GM19328 (cell line): ENCODE results near the gene PLPP4.

Experiments
- ATAC-seq: cut with Tn5 transposase; IDR thresholded peaks from one replicate; pipeline ENCODE4 v1.9.1; 2021; ENCODE audit warnings: mild to moderate bottlenecking, moderate library complexity; ENCODE audit not compliant: unreplicated experiment

Gene PLPP4

DNA sequence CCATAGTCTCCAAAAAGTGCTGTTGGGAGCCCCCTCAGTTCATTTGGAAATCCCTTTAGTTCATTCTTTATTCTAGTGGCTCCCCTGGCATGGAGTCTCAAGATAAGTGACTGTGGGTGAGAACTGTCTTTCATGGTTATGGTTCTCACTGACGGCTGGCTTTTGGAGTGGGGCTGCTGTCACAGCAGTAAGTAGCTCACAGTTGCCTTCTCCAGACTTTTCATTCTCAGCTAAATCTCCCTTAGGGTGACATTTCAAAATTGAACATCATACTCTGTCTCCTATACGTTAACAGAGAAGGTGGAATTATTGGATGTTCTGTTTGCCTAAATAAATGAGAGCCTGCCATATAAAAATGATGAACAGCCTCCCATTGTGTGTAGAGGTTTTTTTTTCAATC is 58.7 kb downstream of the PLPP4 start:
- no peak for ATAC-seq

DNA sequence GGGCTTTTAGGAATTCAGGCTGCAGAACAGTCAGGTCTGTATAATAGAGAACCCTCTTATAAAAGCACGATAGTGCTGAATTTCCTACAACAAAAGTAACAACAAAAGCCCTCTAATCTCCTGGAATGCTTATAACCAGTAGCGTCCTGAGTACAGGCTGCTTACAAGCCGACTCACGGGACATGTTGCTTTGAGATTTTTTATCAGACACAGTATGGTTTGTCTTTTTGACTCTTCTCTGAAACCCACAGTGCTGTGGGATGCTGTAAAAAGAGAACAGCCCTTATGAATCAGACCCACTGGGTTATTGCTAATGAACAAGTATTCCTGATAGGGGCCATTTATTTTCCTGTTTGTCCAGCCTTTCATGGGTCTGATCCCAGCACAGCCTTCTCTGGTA is 59.4 kb downstream of the PLPP4 start:
- no peak for ATAC-seq

DNA sequence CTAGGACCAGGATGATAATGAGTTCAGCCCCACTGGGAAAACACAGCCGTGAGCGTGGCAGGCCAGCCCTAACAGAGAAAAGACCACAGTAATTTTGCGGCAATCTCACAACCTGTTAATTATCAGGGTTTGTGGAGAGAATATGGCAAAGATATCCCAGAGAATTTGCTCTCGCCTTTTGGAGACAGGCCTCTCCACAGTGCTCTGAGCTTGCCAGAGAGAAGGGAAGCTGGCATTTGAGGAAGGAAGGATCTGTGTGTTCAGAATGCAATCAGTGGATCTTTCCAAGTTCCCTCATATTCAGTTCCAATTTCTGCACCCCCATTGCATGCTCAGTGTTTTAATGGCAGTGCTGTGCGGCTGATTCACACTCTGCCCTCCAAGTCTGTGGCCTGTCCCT is 60.2 kb downstream of the PLPP4 start:
- ATAC-seq, result no peak

DNA sequence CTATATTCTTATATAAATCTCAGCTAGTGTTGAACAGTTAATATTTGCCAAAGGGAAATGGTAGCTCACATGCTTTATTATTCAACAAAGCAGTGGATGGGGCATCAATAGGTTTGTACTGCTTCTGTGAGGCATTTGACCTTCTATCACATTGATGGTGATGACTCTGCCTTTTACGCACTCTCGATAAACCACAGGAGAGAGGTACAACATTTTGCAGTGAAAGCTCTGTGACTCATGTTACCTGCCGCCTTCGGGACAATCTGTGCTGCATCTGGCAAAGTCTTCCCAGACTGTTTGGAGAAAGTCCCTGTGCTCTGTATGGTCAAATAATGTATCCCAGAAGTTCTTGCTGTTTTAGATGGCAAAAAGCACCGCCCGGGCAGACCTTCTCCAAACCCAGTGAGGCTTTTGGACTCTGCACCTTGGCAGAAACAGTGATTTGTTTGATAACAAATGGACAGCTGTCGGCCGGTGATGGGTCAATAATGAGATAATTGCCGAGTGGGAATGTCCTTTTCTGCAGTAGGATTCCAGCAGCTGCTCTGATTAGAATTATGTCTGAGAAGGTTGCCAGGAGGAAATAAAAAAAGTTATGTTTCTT is 61.0 kb downstream of the PLPP4 start:
- no peak for ATAC-seq

DNA sequence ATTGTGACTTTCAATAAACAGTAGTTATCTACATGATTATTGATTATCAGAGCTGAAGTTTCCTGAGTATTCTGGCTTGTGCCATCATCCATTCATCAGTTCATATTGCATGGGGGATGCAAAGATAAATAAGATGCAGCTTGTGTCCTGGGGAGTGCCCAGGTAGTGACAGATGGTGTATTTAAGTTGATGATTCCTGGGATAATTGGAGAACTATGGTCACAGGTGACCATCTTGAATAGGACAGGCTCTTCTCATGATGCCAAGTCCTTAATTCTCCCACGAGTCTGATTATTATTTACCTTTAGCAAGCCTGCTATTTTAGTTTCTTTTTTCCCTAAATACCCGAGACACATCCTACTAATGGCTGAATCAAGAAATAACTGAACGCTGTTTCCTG is 64.9 kb downstream of the PLPP4 start:
- ATAC-seq, result no peak

DNA sequence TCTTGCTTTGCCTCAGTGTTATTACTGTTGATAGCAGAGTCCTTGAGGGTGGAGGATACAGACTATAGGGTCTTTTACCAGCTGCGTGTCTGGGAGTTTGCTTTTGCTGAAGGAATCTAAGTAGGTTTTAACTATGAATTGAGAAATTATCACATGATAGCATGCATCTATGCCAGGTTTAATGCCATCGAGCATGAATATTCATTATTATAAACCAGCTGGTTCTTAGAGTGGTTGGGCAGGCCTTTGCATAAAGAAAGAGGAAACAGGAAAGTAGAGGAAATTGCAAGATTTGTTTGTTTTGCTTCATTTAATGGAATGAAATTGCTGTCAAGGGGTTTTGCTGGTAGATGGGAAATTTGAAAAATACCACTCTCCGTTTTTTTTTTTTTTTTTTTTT is 70.7 kb downstream of the PLPP4 start:
- no peak for ATAC-seq

DNA sequence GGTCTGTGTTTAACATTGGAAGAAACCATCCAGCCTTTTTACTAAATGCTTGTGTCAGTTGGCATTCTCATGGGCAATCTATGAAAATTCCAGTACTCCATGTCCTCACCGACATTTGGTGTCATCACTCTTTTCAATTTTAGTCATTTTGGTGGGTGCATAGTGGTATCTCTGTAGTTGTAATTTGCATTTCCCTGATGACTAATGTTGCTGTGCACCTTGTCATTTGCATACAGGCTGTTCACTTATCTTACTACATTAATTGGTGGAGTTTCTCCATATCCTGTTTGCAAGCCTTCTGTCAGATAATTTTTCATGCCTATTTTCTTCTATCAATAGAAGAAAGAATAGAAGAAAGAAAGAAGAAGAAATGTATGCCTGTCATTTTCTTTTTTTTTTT is 73.7 kb downstream of the PLPP4 start:
- no peak for ATAC-seq

DNA sequence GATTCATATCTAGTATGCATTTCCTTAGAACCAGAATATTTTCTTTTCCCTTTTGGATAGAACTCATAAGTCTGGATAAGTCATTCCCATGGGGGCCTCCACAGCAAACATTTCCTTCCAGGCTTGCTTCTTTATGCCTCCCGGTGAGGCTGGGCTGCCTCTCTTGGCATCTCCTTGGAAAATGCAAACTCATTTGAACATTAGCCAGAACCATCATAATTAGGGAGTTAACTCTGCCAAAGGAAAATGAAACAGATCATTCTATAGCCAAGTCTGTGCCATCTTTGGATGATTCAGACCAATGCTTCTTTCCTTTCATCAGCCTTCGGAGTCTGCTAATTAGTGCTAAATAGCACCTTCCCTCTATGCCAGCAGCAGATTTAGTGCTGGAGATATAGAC is 81.1 kb downstream of the PLPP4 start:
- no peak for ATAC-seq

DNA sequence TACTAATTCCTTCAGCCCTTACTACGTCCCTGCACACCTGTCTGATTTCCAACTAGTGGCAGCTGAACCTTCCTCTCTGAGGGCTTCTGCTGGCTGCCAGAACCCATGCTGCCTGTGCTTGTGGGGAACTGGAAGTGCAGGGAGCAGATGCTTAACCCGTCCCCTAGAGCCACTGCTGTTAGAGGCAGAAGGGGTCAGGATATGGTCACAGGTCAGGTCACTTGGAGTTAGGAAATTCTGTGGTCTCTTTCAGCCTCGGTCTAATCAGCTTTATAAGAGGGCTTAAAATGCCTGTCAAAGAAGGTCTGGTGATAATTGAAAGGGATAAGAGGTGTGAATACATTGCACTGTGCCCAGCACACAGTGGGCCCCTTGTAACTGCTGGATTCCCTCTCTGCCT is 82.0 kb downstream of the PLPP4 start:
- ATAC-seq, result no peak

DNA sequence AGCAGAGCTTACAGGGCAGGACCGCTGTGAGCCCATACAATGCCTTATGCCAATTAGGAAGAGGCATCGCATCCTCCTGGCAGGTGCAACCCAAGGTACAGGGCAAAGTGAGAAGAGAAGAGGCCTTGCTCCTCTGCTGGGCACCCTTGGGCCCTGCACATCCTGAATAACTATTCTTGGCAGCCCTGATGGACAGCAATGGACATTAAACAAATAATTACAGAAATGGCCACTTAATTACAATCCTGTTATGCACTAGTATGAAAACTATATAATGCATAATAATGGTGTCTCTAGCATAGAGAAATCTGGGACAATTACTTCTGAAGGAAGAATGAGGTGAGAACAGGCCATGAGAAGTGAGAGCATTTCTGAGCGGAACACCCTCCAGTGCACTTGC is 83.5 kb downstream of the PLPP4 start:
- no peak for ATAC-seq

DNA sequence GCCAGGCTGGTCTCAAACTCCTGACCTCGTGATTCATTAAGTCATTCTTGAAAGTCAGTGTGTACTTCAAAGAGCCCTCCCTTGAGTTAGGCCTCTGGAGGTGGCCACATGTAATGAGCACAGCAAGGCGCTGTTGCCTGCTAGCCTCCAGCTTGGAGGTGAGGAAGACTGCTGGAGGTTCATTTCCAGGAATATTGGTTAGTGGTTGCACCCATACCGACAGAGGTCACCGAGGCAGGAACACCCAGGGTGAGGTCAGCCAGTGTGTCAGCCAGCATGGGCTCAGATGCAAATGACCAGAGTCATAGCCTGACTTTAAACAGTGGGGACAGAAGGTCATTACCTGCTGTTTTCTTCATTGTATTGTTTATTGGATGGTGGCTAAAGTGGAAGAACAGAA is 85.0 kb downstream of the PLPP4 start:
- ATAC-seq, result no peak

DNA sequence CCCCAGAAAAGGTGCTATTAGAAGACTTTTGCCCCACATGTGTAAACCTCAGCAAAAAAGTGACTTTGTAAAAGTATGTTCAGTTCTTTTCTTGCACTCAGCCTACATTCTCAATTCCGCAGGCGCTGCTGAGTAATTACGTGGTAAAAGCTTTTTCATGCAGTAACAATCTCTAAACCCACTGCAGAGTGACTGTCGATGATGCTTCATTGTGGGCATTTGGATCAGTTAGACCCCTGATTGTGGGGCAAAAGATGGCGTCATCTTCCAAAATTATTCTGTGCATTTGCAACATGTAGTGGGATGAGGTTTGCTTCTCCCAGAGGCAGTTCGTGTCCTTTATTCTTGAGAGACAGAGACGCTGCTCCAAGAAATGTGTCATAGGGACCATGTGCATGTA is 85.6 kb downstream of the PLPP4 start:
- ATAC-seq, result no peak

DNA sequence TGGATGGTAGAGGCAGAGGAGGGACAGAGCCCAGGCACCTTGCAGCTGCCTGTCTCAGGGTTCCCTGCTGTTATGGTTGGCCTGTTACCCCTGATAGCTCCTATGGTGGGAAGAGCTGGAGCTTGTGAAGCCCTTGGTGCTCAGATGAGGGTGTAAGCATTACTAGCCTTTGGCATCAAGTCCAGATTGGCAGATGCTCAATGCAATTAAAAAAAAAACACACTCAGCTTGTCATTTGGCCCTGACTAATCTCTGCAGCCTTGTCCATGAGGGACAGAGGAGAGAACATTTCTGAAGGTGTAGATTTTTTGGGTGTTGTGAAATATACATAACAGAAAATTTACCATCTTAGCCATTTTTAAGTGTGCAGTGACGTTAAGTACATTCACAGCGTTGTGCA is 86.3 kb downstream of the PLPP4 start:
- no peak for ATAC-seq

DNA sequence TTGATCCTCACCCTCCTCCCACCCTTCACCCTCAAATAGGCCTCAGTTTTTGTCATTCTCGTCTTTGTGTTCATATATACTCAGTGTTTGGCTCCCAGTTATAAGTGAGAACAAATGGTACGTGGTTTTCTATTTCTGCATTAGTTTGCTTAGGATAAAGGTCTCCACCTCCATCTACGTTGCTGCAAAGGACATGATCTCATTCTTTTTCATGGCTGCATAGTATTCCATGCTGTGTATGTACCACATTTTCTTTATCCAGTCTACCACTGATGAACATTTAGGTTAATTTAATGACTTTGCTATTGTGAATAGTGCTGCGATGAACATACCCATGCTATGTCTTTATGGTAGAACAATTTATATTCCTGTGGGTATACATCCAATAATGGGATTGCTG is 91.2 kb downstream of the PLPP4 start:
- no peak for ATAC-seq

DNA sequence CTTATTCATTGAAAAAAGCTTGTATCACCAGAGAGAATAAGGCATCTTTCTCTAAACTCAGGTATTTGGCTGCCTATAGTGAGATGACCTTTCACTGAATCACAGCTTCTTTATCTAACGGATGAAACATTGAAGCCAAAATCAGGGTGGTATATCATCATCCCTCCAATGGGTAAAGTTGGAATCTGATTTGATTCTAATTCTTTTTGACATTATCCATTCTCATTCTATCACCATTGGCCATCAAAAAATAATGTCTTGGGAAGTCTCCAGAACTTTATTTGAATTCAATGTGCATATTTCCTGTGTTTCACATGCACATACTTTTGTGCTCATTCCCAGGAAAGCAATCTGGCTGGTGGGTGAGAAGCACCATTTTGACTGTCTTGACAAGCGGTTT is 95.2 kb downstream of the PLPP4 start:
- no peak for ATAC-seq

DNA sequence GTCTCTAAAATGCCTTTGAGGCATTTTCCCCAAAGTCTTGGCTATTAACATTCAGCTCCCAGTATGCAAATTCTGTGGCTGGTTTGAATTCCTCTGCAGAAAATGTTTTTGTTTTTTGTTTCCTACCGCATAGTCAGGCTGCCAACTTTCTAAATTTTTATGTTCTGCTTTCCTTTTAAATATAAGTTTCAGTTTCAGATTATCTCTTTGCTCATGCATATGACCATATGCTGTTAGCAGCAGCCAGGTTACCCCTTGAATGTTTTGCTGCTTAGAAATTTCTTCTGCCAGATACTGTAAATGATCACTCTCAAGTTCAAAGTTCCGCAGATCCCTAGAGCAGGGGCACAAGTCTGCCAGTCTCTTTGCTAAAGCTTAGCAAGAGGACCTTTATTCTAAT is 96.9 kb downstream of the PLPP4 start:
- no peak for ATAC-seq

DNA sequence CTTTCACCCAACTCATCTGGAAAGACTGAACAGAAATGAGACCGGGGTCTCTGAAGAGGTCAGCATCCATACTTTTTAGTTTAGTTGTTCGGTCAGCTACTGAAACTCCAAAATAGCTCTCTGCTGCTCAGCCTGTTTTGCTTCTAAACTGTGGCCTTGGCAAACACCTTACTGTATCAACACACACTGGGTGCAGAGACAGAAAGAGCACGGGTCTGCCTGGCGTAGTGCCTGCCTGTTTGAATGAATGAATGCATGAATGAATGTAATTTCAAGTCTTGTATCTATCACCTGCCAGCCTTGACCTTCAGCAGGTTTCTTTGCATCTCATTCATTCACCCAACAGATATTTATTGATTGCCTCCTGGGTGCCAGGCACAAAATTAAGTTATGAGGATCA is 98.4 kb downstream of the PLPP4 start:
- no peak for ATAC-seq

DNA sequence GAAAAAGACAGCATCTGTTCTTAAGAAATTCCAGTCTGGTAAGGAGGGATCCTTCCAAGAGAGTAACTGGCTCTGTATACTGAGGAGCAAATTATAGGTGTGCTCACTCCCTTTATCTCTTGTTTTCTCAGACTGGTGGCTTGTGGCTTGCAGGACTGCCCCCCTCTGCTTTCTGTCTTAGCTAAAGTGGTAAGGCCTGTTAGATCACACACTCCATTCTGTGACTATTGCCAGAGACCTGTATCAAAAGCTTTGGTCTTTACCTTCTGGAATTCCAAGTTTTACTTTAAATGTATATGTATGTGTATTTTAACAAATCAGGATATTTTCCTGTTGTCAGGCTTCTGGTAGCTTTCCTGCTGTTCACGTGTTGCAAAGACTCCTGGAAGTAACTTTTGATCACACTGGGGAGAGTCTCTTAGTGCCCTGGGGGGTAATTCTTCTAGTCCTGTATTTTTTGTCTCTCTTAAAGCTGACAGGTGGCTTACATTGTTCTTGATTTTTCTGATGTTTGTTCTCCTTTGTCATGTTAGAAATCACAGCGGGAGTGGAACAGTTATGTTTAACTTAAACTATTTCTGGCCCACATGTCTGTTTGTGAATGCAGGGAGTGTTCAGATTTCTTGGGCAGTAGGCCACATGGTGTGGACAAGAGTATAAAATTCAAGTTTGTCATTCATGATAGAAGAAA is 99.0 kb downstream of the PLPP4 start:
- ATAC-seq, result no peak

DNA sequence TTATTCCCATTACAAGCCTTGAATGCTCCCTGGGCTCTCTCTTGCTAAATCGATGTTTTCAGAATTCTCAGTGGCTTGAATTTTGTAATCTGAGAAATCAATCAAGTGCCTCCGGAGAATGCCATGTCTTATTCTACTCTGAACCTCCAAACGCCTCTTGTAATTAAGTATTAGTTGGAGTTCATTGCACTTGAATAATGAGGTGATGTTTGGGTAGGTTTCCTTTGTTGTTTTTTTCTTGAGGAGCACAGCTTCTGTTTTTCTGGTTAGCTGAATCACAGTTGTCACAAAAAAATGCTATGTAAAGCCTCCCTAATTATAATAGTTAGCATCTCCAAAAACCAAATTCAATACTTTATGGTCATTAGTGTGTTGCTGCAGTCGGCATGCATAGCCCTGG is 100.3 kb downstream of the PLPP4 start:
- no peak for ATAC-seq

DNA sequence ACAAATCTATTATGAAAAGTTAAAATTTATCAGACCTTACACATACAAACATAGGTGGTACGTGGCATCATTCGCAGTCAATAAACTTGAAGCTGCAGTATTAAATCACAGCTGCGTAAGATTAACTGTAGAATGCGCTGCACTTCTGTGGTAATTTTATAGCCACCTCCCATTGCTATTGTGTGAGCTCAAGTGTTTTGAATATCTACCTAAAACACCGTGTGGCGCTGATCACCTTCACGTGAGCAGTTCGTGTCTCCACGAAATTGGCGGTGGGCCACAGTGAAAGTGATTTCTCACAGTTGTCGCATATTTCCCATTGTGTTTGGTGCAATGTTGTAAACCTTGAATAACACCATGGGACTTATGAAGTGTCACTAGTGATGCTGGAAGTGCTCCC is 102.8 kb downstream of the PLPP4 start:
- ATAC-seq, result no peak

DNA sequence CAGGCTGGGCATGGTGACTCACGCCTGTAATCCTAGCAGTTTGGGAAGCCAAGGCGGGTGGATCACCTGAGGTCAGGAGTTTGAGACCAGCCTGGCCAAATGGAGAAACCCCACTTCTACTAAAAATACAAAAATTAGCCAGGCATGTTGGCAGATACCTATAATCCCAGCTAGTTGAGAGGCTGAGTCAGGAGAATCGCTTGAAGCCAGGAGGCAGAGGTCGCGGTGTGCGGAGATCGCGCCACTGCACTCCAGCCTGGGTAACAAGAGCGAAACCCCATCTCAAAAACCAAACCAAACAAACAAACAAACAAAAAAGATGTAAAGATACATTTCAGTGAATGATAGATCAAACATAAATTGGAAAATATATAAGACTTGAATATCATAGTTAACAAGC is 105.9 kb downstream of the PLPP4 start:
- no peak for ATAC-seq

DNA sequence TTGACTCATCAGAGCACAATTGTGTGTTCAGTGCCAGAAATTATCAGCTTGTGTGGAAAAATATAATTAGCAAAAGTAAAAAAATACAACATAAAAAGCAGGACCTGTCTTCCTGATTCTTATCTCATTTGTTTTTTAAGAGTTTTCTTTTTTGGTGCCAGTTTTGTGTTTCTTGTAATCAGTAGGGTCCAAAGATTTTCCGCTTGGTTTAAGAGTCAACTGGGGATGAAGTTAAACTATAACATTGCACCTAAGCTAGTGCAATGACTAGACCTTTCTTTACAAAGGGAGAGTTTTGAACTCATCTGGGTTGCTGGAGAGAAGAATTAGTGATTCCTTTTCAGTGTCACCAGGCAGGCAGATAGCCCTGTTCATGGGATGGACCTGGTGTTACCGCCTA is 113.4 kb downstream of the PLPP4 start:
- ATAC-seq, result no peak

DNA sequence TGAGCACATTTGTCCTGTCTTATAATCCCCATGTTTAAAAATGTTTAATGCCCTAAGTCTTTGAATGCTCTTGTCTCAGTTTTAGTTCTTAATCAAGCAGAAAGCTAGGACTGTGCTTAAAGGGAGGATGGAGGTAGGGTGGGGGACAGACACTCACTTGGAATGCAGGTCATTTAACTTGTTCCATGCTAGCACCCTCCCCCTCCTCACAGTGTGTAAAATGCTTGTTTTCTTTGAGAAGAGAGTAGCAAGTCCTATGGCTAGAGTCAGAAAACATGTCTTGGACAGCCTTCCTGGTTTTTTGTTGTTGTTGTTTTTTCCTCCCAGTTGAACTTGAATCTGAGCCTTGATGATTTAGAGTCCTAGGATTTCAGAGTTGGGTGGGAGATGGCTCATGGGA is 114.2 kb downstream of the PLPP4 start:
- no peak for ATAC-seq
